C4-2B (cell line): ENCODE data around the gene FXR2.

Experiments used
- CTCF ChIP-seq: fragments of 450-650 bp; conservative IDR thresholded peaks from 2 replicates; pipeline ENCODE4 v1.5.1; 2017; ENCODE audit warnings: mild to moderate bottlenecking
- ZFX ChIP-seq: fragments of 450-650 bp; IDR thresholded peaks from 2 replicates; pipeline ENCODE4 v1.6.1; 2017

- no peak for TF ChIP-seq CTCF
- no peak for TF ChIP-seq ZFX
These were observed 2.4 kb downstream of the FXR2 start for GRCh38 chr17:7612294-7612640.
